Inflammatory macrophage treated with lipopolysaccharide for 4 hours (primary cell): ENCODE measurements around the gene FMNL2.

Experiments
- DNase-seq: peaks from one replicate; pipeline ENCODE4 v3.0.0-alpha.2; 2020

Gene FMNL2

DNA sequence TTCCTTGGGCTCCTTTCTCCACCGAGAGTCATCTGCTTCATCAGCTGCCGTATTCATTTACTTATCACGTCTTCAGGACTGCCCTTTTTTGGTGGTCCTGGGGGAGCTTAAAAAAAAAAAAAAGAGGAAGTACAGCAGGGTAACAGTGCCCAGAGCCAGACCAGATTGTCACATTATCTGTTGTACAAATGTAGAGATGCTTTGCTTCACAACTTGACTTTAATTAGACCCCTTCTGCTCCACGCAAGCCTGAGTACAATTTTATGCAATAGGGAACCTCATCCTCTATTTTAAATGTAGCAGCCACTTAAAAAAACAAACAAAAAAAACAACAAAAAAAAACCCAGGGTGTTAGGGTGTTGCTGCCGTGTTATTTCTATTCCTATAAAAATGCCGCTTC is 254.0 kb downstream of the FMNL2 start:
- DNase-seq, result no peak

GRCh38 chr2:152594022-152594766 is 259.2 kb downstream of the FMNL2 start:
- DNase-seq, result peak; percentile 93

GRCh38 chr2:152594792-152595191 is 259.8 kb downstream of the FMNL2 start:
- no peak for DNase-seq

GRCh38 chr2:152598975-152599759 is 264.2 kb downstream of the FMNL2 start:
- DNase-seq, result peak; percentile 55

- no peak for DNase-seq
Observed at GRCh38 chr2:152600051-152600657, 265.2 kb downstream of the FMNL2 start.

- peak; percentile 33 for DNase-seq
Observed at GRCh38 chr2:152600697-152601096, 265.7 kb downstream of the FMNL2 start.

GRCh38 chr2:152602750-152603149 is 267.8 kb downstream of the FMNL2 start:
- DNase-seq, result no peak

GRCh38 chr2:152603166-152603565 is 268.2 kb downstream of the FMNL2 start:
- DNase-seq, result no peak

DNA sequence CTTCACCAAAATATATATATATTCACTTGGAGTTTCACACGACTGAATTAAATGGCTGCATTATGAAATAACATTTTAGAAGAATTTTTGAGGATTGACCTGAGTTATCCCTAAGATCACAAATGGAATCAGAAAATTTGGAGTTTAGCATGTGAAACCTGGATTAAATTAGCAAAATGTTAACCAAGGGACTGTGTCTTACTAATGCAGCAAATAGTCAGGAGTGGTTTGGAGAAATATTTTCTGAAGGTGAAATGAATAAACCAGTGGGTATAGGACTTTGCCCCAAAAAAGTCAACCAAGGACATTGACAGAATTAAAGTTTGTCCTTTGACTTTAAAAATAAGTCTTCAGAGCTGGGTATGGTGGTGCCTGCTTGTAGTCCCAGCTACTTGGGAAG is 271.1 kb downstream of the FMNL2 start:
- no peak for DNase-seq

DNA sequence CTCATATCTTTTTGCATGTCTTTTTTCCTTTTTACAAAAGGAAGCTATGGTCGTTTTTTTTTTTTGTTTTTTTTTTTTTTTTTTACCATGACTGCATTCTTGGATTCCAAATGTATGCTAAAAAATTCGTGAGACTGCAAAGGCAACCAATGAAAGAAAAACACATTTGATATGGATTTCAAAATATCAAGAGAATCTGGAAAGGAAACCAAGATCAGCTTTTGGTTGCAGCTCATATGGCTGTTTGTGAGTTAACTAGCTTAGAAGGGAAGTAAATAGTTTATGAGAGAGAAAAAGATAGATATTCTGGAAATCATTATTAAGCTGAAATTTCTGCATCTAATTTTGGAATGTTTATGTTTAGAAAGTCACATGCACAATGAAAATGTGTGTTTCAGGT is 272.0 kb downstream of the FMNL2 start:
- no peak for DNase-seq

DNA sequence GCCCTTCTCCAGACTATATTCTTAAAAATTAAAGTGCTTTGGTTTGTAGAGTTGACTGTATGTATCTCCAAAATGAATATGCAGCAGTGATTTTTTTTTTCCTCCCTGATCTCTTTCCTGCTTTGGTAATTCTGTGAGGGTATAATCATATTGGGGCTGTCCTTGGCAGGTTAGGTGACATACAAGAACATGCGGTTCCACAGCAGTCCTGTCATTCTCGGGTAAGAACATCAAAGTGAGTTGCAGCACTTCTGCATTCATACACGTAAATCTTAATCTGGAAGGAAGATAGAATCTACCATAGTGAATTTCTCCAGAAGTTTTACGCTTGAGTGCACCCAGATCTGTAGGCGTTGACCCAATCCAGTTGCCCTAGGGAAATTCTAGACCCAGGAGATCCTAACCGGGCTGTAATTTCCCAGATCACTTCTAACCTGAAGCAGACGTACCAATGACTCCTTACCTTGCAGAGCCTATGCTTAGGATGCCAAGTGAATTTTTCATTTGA is 272.9 kb downstream of the FMNL2 start:
- no peak for DNase-seq

DNA sequence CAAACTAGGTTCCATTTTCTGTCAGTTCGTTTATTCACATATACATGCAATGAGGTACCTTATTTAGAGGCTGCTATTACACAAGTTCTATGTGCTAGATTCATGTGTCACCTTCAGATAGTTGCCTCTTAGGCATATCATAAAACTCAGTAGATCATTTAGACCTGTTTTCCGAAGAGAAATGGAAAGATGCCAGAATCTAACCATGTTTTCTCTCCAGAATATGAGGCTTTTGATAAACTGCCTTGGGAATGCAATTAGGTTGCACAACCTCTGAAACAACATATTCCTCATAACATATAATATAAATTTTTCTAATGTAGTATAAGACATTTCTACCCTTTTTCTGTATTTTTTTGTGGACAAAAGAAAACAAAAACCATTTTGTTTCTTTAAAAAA is 274.2 kb downstream of the FMNL2 start:
- no peak for DNase-seq

GRCh38 chr2:152609699-152610098 is 274.7 kb downstream of the FMNL2 start:
- no peak for DNase-seq

GRCh38 chr2:152611458-152612231 is 276.7 kb downstream of the FMNL2 start:
- peak; percentile 99 for DNase-seq

GRCh38 chr2:152613235-152613634 is 278.3 kb downstream of the FMNL2 start:
- DNase-seq, result peak; percentile 69

- DNase-seq, result no peak
Observed at GRCh38 chr2:152615177-152615576, 280.2 kb downstream of the FMNL2 start.

DNA sequence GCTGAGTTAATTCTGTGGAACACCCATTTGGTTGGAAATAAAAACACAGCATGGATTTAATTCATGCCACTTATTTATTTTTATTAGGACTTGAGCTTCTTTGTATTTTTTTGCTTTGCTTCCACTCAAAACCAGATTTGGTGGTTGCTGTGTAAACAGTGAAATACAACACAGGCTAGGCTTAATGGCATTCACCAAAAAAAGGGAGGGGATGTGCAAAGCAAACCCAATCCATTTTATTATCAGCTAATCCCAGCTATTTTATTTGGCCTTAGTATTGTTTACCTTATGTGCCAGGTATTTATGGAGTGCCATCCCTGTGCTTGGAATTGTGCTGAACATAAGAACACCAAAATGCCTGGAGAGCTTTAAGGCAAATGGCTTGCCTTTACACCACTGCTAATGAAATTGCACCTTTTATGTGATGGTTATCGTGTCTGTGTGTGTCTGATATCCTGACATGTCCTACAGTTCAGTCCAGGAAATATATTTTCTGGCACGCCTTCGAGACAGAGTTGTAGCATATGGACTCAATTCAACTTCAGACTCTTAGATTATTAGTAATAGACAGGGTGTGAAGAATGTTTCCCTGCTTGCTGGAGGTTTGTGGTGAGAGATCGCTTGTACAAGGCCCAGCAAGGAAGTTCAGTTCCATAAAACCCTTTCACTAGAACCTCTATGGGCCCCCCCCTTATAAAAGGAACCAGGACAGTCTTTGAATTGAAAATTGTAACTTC is 282.6 kb downstream of the FMNL2 start:
- no peak for DNase-seq

GRCh38 chr2:152618193-152618564 is 283.2 kb downstream of the FMNL2 start:
- no peak for DNase-seq

DNA sequence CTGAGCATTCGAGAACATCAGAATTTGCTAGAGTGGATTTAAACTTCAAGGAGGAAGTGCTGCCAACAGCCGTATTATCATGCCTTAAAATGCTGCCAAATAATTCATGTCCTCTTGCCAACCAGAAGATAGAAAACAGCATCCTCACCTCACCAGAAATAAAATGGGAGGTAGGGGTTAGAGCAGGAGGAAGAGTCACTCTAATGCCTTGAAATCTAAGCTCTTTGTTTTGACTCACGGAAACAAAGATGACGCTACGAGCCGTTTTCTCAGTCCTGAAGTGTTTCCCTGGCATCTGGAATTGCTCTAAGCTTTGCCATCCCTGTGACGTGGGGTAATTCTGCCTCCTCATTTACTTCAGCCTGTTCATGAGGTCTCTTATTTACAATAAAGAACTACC is 285.2 kb downstream of the FMNL2 start:
- no peak for DNase-seq

GRCh38 chr2:152620985-152621384 is 286.0 kb downstream of the FMNL2 start:
- no peak for DNase-seq

- DNase-seq, result no peak
Observed at GRCh38 chr2:152622219-152622618, 287.2 kb downstream of the FMNL2 start.

DNA sequence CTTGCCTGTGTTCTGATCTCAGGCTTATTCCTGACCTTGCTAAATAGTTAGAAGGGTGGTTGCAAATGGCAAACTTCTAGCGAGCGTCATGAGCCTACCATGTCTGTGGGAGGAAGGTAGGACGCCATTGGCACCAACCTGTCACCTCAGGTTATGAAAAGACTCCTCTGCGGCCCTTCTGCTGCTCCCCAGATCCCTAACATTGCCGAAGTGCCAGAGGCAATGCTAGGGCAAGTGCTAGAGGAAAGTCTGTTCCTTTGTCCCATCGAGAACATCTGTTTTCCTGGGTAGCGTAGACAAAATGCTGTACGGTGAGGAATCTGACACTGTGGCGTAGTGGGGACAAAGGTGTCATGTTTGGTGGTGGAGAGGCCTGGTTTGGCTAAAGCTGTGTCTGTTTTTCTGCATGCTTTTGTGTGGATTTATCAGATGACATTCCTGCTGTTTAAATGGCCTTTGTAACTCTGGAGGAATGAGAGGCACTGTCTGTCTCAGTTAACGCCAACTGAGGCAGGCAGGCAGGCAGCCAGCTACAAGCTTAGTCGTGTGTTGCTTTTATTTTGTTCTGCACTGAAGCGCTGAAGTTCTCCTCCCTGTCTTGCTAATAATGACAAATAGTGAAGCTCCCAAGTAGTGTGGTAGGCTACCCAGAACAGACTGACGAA is 288.2 kb downstream of the FMNL2 start:
- DNase-seq, result no peak
